LNCAP (cell line): ENCODE data around the gene PLA2R1.

Source experiments
- CTCF ChIP-seq: fragments of 450-650 bp; IDR thresholded peaks from 2 replicates; pipeline ENCODE4 v1.5.1; 2017; ENCODE audit warnings: mild to moderate bottlenecking

Gene PLA2R1

GRCh38 chr2:159921752-159922404, 140.5 kb downstream of the PLA2R1 start:
- peak; percentile 76 for TF ChIP-seq CTCF

GRCh38 chr2:159916511-159916910, 145.9 kb downstream of the PLA2R1 start:
- TF ChIP-seq CTCF, result no peak

DNA sequence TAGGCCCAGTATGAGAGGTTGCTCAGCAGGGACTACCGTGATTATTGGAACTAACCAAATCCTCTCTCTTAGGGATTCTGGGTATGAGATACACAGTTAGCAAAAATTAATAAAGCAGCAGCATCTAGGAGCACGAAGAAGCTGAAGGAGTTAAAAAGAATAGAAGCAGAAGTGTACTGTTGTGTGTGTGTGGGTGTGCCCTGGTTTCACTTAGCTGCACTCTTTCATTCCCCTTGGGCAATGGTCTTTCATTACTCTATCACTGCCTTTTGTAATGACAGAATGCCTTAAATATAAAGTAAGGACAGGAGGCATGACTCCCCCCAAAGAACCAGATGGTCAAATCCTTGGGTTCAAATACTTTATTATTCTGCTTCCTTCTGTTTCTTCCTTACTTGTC, 148.5 kb downstream of the PLA2R1 start:
- no peak for TF ChIP-seq CTCF

GRCh38 chr2:159912580-159912979, 149.8 kb downstream of the PLA2R1 start:
- no peak for TF ChIP-seq CTCF

DNA sequence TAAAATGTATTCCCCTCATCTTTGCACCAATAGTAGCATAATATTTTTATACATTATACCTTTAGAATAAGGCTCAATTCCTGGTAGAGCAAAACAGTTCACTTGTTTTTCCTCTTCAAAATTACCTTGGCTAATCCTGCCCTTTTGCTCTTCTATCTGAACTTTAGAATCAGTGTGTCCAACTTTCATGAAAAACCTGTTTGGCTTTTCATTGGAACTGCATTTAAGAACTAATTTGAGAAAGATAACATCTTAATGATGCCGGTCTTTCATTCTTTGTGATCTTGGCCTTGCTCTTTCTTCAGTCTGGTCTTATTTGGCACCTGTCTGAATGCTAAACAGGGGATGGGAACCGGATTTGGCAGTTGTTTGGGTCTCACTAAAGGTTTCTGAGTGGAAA, 151.5 kb downstream of the PLA2R1 start:
- no peak for TF ChIP-seq CTCF

- no peak for TF ChIP-seq CTCF
Measured at GRCh38 chr2:159908623-159909022, 153.8 kb downstream of the PLA2R1 start.

GRCh38 chr2:159907909-159908308, 154.5 kb downstream of the PLA2R1 start:
- no peak for TF ChIP-seq CTCF
